NCI-H1417 (cell line): ENCODE measurements around the gene CIB2.

Experiments used
- DNase-seq, 3 experiments: peaks; one replicate each; lab custom pipeline; 2025; lab: John Stamatoyannopoulos, UW

The CIB2 gene

DNA sequence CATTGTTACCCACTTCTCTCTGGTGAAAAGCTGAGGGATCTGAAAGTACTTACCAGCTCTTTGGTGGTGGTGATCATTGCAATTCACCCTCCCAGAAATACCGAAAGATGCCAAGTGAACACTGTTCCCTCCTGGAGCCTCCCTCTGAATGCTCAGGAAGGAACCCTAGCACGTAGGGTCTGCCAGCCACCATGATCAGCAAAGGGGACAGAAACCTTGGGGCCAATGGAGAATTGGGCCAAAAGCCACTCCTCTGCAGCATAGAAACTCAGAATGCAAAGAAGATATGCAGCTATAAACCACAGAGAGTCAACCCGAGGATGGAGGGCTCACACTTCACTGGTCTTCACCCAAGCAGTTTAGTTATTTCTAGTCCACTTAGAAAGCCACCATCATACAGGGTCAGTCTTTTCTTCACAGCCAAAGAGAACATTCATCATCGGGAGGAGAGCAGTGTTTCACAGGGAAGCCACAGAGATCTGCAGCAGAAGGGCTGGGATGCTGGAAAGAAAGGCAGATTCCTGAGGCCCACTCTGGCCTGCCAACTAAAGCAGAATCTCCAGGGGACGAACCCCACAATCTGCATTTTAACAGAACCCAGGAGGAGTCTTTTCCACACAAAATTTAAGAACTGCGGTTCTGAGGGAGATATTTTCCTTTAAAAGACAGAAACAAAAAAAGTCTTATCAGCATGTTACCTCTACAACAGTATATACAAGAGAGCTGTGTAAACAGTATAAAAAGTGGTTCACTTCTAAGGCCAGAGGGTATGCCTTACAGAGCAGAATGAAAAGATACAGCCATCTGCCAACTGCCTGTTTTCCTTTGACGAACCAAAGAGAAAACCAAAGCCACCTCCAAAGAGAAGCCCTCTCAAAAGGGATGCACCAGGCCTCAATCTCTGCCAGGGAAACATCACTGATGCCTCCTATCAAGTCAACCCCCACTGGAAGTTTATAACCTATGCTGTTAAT, 65.0 kb downstream of the CIB2 start:
- DNase-seq = no peak

DNA sequence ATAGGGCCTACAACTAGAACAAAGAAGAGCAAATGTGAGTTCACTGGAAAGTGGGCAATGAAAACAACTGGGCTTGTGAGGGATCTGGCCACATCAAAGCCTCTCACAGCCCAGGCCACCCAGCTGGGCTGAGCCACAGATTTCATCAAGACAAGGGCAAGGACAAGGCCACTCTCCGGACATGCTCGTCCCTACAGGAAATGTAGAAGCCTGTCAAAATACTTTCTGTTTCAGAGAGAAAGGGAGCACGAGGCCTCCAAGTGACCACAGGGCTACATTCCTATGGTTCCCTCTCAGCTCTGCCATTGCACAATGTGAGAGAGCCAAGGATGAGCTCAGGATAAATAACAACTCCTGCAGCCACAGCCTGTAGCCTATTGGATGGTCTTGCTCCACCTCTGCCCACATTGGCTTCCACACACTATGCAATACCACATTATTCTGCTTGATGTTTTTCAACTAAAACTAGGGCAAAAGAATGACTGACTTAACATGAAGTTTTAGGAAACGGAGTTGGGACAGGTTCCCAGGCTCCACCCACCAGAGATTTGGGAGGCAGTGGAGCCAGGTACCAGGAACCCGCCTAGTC, 65.9 kb downstream of the CIB2 start:
- no peak for DNase-seq

DNA sequence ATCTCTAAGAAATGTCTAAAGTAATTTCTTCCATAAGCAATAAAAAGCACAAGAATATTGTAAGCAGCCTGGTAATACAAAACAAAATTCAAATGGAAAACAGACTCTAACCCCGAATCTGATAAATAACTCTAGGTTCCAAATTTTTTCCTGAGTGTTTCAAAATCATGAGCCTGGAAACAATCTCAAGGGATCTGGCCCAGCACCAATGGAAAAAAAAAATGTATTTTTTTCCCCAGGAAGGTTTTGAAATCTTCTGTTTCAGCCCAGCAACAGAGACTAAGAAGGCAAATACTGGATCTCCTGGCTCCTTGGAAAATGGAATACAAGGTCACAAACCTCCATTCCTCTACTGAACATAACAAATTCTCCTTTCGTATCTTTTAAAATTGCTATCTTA, 66.7 kb downstream of the CIB2 start:
- no peak for DNase-seq

DNA sequence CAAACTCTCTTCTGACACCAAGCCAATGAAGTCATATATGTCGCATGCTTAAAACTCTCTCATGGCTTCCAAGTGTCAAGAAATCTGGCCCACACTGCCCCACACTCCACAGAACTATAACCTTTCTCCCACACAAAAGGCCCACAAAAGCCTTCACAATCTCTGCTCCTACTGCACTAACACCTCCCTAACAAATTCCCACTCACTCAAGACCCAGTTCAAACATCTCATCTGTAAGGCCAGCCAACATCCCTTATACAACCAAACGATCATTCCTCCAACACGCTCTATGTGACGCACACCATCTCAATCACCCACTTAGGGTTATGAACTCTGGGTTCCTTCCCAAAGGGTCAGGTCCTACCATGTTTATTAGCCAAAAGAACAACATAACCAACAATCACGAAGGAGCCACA, 67.3 kb downstream of the CIB2 start:
- DNase-seq = no peak

DNA sequence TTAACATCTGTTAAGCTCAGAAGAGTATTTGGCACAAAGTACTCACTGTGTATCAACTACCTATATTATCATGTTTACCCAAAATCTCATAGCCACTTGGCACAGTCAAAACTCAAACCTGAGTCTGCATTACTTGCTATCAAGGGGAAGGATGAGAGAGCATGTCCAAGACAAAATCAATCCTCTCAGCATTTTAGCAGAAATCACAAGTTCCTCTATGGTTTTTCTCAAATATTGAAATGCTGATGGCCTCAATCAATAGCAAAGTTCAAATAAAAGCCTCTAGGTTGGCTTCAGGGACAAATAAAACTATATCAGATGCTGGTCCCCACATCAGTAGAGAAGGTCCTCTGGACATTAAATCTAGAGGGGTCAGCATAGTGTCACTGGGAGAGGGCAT, 68.0 kb downstream of the CIB2 start:
- no peak for DNase-seq

DNA sequence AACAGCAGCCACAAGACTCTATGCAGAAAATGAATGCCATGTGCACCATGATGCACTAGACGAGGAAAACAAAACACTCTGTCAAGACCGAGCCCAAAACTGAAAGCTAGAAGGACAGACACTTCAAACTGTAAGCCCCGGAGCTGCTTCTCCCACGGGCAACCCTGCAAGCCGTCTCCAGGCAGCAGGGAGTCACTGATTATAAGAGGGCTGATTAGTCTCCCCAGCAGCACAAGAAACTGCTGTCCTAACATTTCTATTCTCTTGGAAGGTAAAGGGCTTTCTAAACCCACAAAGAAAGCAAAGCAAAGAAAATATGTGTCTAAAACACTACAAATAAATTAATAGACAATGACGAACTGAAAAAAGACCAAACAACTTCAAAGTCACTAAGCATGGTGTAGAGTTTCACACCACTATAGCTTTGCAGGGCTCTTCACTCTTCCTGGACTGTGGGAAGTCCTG, 69.2 kb downstream of the CIB2 start:
- peak; percentile 13 to 78 (median 46) for DNase-seq

DNA sequence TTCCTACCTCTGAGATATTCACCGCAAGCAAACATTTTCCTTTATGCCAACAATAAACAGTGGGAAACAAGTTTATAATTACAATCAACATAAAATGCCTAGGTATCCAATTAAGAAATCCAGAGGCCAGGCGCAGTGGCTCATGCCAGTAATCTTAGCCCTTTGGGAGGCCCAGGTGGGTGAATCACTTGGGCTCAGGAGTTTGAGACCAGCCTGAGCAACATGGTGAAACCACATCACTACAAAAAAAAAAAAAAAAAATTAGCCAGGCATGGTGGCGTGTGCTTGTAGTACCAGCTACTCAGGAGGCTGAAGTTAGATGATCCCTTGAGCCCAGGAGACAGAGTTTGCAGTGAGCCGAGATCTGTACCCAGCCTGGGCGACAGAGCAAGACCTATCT, 71.0 kb downstream of the CIB2 start:
- DNase-seq = no peak

DNA sequence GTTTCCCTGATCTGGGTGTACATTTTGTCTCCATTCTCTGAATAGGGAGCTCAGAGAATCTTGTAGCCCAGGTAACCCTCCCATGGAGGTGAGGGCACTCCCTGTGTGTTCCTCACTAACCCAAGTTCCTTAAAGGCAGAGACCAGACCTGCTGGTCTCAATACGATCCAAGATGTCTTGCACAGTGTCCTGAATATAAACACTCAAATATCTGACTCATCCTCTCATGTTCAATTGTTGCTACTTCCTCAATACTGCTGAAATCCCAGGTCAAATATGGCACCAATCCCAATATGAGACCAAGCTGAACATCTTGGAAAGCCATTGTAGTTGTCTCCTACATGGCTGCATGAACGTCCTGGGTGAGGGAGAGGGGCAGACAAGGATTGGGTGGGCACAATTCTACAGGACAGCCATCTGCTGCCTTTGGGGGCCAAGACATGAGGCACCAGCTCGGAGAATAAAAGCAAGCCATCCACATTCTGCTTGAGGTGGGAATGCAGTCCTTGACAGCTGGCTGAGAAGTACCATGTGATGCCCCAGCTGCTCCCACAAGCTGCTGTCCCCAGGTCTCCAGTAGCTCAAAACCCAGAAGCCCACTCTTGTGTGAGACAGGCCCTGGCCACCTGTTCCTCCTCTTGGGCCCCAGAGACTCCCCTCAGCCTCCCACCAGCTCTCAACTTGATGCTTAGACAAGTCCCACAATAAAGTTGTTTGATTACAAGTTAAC, 72.0 kb downstream of the CIB2 start:
- no peak for DNase-seq

DNA sequence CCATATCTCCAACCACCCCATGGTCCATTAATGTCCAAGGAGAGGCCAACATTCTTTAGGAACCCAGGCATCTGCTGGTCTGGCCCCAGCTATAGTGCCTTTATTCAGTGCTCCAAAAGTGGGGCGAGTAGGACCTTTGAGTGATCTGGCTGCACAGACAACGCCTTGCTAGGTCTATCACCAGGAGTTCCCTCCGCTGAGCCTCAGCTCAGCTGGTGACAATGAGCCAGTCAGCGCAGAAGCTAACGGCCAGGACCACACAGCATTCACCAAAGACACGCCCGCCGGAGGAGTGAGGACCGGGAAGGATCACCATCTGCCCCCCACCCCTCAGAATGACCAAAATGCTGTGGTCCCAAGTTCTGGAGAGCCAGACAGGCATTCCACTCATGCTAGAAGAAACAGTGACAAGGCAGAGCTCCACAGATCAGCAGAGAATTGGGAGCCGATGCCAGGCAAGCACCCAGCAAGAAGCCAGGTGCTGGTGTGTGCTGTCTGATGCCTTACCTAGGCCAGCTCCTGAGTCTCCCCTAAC, 72.8 kb downstream of the CIB2 start:
- no peak for DNase-seq

DNA sequence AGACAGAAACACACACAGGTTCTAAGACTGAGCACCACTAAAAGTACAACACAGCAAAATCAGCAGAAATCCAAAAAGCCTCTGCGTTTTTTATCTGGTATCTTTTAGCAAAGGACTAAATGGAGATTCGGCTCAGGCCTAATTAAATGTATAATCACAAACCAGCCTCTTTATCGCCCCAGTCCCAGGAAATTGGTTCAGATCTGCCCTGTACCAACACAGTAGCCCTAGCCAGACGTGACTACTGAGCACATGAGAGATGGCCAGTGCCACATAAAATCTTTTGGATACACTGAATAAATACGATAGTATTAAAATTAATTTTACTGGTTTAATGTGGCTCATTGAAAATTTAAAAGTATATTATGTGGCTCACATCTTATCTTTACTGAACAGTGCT, 73.4 kb downstream of the CIB2 start:
- DNase-seq = no peak

DNA sequence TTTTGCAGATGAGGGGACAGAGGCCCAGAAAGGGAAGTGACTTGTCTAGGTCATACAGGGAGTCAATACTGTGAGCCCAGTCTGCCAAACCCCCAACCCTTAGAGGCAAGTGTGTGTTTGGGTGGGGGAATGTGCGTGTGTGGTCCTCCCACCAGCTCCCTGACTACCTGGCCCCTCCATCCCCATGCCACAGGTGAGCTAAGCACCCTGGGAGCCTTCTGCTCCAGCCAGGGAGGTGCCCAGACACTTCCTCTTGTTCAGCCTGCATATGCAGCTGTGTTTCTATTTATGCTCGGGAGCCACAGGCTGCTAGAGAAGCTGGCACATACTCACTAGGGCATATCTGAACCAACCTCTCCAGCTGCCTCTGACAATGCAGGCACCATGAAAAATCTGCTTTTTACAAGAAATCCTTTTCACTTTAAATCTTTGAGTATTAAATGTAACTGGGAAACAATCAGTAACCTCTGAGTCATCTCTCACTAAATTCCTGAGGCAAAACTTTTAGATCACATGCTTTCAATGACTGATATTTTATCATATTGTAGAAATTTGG, 74.5 kb downstream of the CIB2 start:
- peak in 1 of 3 experiments; percentile 33 for DNase-seq

DNA sequence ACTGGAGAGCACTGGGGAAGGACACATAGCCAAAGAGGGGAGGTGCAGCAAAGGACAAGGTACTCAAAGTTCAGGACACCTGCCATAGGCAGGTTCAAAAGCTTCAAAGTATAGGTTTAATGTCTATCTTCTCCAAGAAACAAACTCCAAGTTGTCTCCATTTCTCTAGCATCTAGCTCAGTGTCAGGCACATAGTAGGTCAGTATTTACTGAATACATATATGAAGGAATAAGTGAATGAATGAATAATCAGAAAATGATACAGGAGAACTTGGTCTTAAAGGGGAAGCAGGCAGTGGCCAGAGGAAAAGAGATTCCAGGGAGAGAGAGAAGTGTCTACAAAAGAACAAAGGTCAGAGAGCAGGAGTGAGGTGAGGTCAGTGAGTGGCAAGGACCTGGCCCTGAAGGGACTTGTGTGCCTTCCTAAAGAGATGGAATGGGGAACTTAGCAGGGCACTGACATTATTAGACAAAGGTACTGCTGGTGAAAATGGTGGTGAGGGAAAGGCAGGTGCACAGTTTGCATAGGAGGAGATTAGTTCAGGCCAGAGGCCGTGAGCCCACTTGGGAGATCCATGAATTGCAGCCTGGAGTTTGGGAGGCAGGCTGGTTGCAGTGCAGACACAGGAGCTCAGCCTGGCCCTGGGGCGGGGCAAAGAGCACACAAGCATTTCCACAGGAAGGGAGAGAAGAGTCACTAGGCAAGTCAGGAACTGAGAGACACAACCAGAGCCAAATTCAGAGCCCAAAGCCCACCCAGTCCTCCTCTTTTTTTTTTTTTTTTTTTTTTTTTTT, 75.1 kb downstream of the CIB2 start:
- DNase-seq = no peak

DNA sequence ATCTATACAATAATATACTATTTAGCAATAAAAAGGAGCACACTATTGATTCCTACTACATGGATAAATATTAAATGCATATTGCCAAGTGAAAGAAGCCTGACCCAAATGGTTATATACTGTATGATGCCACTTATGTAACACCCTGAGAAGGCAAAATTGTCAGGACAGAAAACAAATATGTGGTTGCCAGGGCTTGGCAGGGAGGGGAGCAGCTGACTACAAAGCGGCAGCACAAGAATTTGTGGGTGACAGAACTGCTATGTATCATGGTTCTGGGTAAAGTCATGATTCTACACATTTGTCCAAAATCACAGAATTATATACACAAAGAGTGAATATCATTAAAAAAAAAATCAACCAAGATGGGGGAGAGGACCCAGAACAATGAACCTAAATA, 76.3 kb downstream of the CIB2 start:
- no peak for DNase-seq
